GM18951 (cell line): ENCODE measurements around the gene CCDC136.

Experiments
- POLR2A ChIP-seq: IDR thresholded peaks from 4 replicates; pipeline ENCODE4 v1.6.1; 2011; ENCODE audit warnings: mild to moderate bottlenecking; ENCODE audit not compliant: insufficient read length, insufficient read depth; ENCODE audit errors: extremely low read depth
- in situ Hi-C: fragments of 300-500 bp; cut with MboI; formaldehyde crosslinking; loops from one replicate; pipeline ENCODE4 v1.12.0; 2022; ENCODE audit warnings: low sequenced_read_pairs, mixed read lengths, inconsistent platforms; ENCODE audit not compliant: unreplicated experiment

The CCDC136 gene

GRCh38 chr7:128791121-128791971 is at the start of gene CCDC136:
CCDC136 (plus strand) TSS chr7:128791968; CDS start chr7:128792412, 444 bp downstream.
- in situ Hi-C loops: no loop called here
- TF ChIP-seq POLR2A: peak; percentile 53

GRCh38 chr7:128742206-128742605 is 49.6 kb upstream of the CCDC136 start:
- no peak for TF ChIP-seq POLR2A
- in situ Hi-C loops: no loop called here

GRCh38 chr7:128743112-128743772 is 48.5 kb upstream of the CCDC136 start:
- TF ChIP-seq POLR2A: no peak
- in situ Hi-C loops: no loop called here

- in situ Hi-C loops: no loop called here
- TF ChIP-seq POLR2A: no peak
Measured at GRCh38 chr7:128744366-128744905, 47.3 kb upstream of the CCDC136 start.

GRCh38 chr7:128745706-128746105 is 46.1 kb upstream of the CCDC136 start:
- in situ Hi-C loops: no loop called here
- no peak for TF ChIP-seq POLR2A

GRCh38 chr7:128747327-128748079 is 44.3 kb upstream of the CCDC136 start:
- TF ChIP-seq POLR2A: no peak
- in situ Hi-C loops: no loop called here

- no peak for TF ChIP-seq POLR2A
- in situ Hi-C loops: no loop called here
Measured at GRCh38 chr7:128752251-128752650, 39.5 kb upstream of the CCDC136 start.

- in situ Hi-C loops: no loop called here
- no peak for TF ChIP-seq POLR2A
Measured at GRCh38 chr7:128755075-128755818, 36.5 kb upstream of the CCDC136 start.

GRCh38 chr7:128755819-128756476 is 35.8 kb upstream of the CCDC136 start:
- in situ Hi-C loops: no loop called here
- no peak for TF ChIP-seq POLR2A

GRCh38 chr7:128757203-128757602 is 34.6 kb upstream of the CCDC136 start:
- in situ Hi-C loops: no loop called here
- TF ChIP-seq POLR2A: no peak

- no peak for TF ChIP-seq POLR2A
- in situ Hi-C loops: no loop called here
Measured at GRCh38 chr7:128758553-128758952, 33.2 kb upstream of the CCDC136 start.

GRCh38 chr7:128759242-128759641 is 32.5 kb upstream of the CCDC136 start:
- in situ Hi-C loops: no loop called here
- no peak for TF ChIP-seq POLR2A
